ENCODE data around the gene IGFBP2. TPM values are rescaled to one million over a fixed set of nuclear protein-coding genes. Genes with fewer than 3 reads are reported as not detected.

Gene IGFBP2
- total RNA-seq, 2 experiments from 2014 or later = 123 to 124 TPM

- peaks cover 7% of the 10 kb centered on the region for H3K4me1 Mint-ChIP-seq (ENCODE audit: low read depth)
- H3K36me3 Mint-ChIP-seq (ENCODE audit: low read depth) = no peaks in the 10 kb centered on the region
- H3K9me3 Mint-ChIP-seq = no peaks in the 10 kb centered on the region
- no peak for TF ChIP-seq CTCF (IDR thresholded peaks at IDR 0.05)
- ATAC-seq = no peak
- POLR2A ChIA-PET = interaction anchor here (1.2 kb wide), 1 partner anchor 33 kb away, joined by 4 read pairs; no protein-coding TSS in a partner anchor
- intact Hi-C loops (cut with micrococcal nuclease) = loop anchor here (5.0 kb wide), 2 partner anchors 828 to 1028 kb away; no protein-coding TSS in a partner anchor
- no peak overlapping the region for H3K4me3 Mint-ChIP-seq
- CTCF ChIA-PET = interaction anchor here (1.4 kb wide), 1 partner anchor 1029 kb away, joined by 5 read pairs; no protein-coding TSS in a partner anchor
- H3K27ac Mint-ChIP-seq = no peak overlapping the region
- peaks cover 24% of the 10 kb centered on the region for H3K27me3 Mint-ChIP-seq
- no peak for DNase-seq
Measured at GRCh38 chr2:216683846-216684245, 50.6 kb downstream of the IGFBP2 start.

GRCh38 chr2:216685327-216685875 is 52.2 kb downstream of the IGFBP2 start:
- DNase-seq (no peak), ATAC-seq (no peak)
- Mint-ChIP-seq H3K4me3 (no peak overlapping the region), H3K36me3 (ENCODE audit: low read depth) (no peaks in the 10 kb centered on the region), H3K27ac (no peak overlapping the region), H3K27me3 (peaks cover 34% of the 10 kb centered on the region), H3K9me3 (no peaks in the 10 kb centered on the region), H3K4me1 (ENCODE audit: low read depth) (peaks cover 7% of the 10 kb centered on the region)
- intact Hi-C loops (cut with micrococcal nuclease) = no loop called here
- TF ChIP-seq CTCF (IDR thresholded peaks at IDR 0.05) = no peak
- POLR2A ChIA-PET = interaction anchor here (1.1 kb wide), 1 partner anchor 13 kb away, joined by 3 read pairs; no protein-coding TSS in a partner anchor
- CTCF ChIA-PET = interaction anchor here (0.7 to 0.8 kb wide), 2 partner anchors 18 to 965 kb away, joined by 3 to 4 read pairs; no protein-coding TSS in a partner anchor

GRCh38 chr2:216687111-216687510 is 53.9 kb downstream of the IGFBP2 start:
- H3K27ac Mint-ChIP-seq = no peak overlapping the region
- ChIA-PET POLR2A (interaction anchor here (1.1 kb wide), 1 partner anchor 181 kb away, joined by 3 read pairs; no protein-coding TSS in a partner anchor), CTCF (interaction anchor here (1.0 to 3.0 kb wide), 7 partner anchors 10 to 1026 kb away, joined by 3 to 9 read pairs (median 4); no protein-coding TSS in a partner anchor)
- ATAC-seq (no peak), DNase-seq (no peak)
- TF ChIP-seq CTCF (IDR thresholded peaks at IDR 0.05) = no peak
- H3K9me3 Mint-ChIP-seq = no peaks in the 10 kb centered on the region
- no peaks in the 10 kb centered on the region for H3K36me3 Mint-ChIP-seq (ENCODE audit: low read depth)
- intact Hi-C loops (cut with micrococcal nuclease) = no loop called here
- peaks cover 41% of the 10 kb centered on the region for H3K27me3 Mint-ChIP-seq
- peaks cover 10% of the 10 kb centered on the region for H3K4me1 Mint-ChIP-seq (ENCODE audit: low read depth)
- no peak overlapping the region for H3K4me3 Mint-ChIP-seq

GRCh38 chr2:216687646-216688045 is 54.4 kb downstream of the IGFBP2 start:
- Mint-ChIP-seq H3K36me3 (ENCODE audit: low read depth) (no peaks in the 10 kb centered on the region), H3K4me3 (no peak overlapping the region), H3K4me1 (ENCODE audit: low read depth) (peaks cover 11% of the 10 kb centered on the region), H3K27me3 (peaks cover 42% of the 10 kb centered on the region), H3K27ac (no peak overlapping the region), H3K9me3 (no peaks in the 10 kb centered on the region)
- no peak for ATAC-seq
- ChIA-PET POLR2A (interaction anchor here (1.1 kb wide), 1 partner anchor 181 kb away, joined by 3 read pairs; no protein-coding TSS in a partner anchor), CTCF (interaction anchor here (0.6 to 3.0 kb wide), 7 partner anchors 10 to 1025 kb away, joined by 3 to 9 read pairs (median 4); no protein-coding TSS in a partner anchor)
- peak; percentile 61 for TF ChIP-seq CTCF (IDR thresholded peaks at IDR 0.05)
- DNase-seq = peak; percentile 58
- intact Hi-C loops (cut with micrococcal nuclease) = no loop called here

- Mint-ChIP-seq H3K4me1 (ENCODE audit: low read depth) (peaks cover 16% of the 10 kb centered on the region), H3K36me3 (ENCODE audit: low read depth) (no peaks in the 10 kb centered on the region), H3K27me3 (peaks cover 41% of the 10 kb centered on the region), H3K4me3 (no peak overlapping the region), H3K9me3 (no peaks in the 10 kb centered on the region), H3K27ac (no peak overlapping the region)
- CTCF ChIA-PET = interaction anchor here (0.9 to 3.0 kb wide), 5 partner anchors 9 to 1067 kb away, joined by 3 to 9 read pairs (median 3); no protein-coding TSS in a partner anchor
- POLR2A ChIA-PET = no interaction called here
- DNase-seq (no peak), ATAC-seq (no peak)
- intact Hi-C loops (cut with micrococcal nuclease) = no loop called here
- TF ChIP-seq CTCF (IDR thresholded peaks at IDR 0.05) = no peak
Measured at GRCh38 chr2:216688731-216689340, 55.6 kb downstream of the IGFBP2 start.
